ENCODE data around the gene SUSD1.

DNA sequence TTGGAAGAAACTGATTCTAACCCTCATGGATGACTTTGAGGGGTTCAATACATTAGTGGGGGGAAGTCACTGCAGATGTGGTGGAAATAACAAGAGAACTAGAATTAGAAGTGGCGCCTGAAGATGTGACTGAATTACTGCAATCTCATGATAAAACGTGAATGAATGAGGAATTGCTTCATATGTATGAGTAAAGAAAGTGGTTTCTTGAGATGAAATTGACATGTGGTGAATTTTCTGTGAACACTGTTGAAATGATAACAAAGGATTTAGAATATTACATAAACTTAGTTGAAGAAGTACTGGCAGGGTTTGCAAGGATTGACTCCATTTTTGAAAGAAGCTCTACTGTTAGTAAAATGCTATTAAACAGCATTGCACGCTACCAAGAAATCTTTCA is 165.4 kb downstream of the SUSD1 start:
- TF ChIP-seq, protein P1, sequence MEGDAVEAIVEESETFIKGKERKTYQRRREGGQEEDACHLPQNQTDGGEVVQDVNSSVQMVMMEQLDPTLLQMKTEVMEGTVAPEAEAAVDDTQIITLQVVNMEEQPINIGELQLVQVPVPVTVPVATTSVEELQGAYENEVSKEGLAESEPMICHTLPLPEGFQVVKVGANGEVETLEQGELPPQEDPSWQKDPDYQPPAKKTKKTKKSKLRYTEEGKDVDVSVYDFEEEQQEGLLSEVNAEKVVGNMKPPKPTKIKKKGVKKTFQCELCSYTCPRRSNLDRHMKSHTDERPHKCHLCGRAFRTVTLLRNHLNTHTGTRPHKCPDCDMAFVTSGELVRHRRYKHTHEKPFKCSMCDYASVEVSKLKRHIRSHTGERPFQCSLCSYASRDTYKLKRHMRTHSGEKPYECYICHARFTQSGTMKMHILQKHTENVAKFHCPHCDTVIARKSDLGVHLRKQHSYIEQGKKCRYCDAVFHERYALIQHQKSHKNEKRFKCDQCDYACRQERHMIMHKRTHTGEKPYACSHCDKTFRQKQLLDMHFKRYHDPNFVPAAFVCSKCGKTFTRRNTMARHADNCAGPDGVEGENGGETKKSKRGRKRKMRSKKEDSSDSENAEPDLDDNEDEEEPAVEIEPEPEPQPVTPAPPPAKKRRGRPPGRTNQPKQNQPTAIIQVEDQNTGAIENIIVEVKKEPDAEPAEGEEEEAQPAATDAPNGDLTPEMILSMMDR (IDR thresholded peaks at IDR 0.05), result no peak
- no peak for TF ChIP-seq ZFX (IDR thresholded peaks at IDR 0.05; ENCODE audit: borderline replicate concordance)
